ENCODE measurements around the gene ITIH3.

Gene ITIH3

DNA sequence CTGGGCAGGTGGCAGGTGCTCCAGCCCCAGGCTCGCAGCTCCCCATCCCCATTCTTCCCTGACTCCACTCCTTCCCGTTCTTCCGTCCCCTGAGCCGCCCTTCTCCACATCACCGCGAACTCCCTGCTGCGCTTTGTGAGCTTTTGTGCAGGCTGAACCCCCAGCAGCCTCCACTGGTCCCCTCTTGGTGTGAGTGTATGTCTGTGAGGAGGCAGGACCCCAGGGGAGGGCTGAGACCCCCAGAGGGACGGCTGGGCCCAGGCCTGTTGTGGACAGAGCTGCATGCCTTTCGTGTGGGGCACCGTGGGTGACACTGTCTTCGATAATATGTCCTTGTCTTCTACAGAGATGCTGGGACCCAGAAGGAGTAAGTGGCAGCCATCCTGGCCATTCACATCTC lies 7.3 kb upstream of the ITIH3 start:
- Mint-ChIP-seq H3K4me1 (ENCODE audit: low read depth) (no peaks in the 10 kb centered on the region), H3K36me3 (ENCODE audit: low read depth) (no peaks in the 10 kb centered on the region), H3K9me3 (no peaks in the 10 kb centered on the region), H3K4me3 (no peak overlapping the region), H3K27ac (no peak overlapping the region), H3K27me3 (ENCODE audit: low read depth) (peaks cover 5% of the 10 kb centered on the region)

DNA sequence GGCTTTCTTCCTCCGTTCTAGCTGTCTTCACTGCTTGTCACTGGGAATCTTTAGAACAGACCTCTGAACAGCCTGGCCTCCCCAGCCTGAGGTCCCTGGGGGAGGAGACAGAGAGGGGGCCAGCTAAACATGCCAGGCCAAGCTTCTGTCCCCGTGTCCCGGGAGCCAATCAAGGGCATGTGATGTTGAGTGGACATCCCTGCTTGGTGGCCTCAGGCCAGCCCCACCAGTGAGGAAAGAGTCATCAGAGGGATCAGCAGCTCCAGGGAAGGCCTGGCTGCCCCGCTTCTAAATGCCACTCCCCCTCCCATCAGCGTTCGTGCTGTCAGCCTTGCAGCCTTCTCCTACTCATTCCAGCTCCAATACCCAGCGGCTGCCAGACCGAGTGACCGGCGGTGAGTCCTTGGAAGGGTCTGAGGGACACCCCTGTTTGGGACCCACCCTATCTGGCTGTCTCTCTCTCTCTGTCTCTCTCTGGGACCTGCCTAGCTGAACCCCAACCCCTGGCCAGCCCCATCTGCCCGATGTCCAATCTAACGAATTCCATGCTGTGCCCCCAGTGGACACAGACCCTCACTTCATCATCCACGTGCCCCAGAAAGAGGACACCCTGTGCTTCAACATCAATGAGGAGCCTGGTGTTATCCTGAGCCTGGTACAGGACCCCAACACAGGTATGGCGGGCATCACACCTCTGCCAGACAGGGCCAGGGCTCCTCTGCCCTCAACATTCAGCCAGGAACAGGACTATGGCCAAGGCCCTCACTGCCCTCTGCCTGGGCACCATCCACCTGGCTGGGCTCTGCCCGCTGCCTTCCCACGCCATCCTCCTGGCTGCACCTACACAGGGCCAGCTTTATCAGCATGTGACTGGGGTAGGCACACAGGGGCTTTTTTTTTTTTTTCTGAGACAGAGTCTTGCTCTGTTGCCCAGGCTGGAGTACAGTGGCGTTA lies 6.6 kb upstream of the ITIH3 start:
- Mint-ChIP-seq H3K4me1 (ENCODE audit: low read depth) (no peaks in the 10 kb centered on the region), H3K27ac (no peak overlapping the region), H3K9me3 (no peaks in the 10 kb centered on the region), H3K4me3 (no peak overlapping the region), H3K27me3 (ENCODE audit: low read depth) (peaks cover 5% of the 10 kb centered on the region), H3K36me3 (ENCODE audit: low read depth) (no peaks in the 10 kb centered on the region)

DNA sequence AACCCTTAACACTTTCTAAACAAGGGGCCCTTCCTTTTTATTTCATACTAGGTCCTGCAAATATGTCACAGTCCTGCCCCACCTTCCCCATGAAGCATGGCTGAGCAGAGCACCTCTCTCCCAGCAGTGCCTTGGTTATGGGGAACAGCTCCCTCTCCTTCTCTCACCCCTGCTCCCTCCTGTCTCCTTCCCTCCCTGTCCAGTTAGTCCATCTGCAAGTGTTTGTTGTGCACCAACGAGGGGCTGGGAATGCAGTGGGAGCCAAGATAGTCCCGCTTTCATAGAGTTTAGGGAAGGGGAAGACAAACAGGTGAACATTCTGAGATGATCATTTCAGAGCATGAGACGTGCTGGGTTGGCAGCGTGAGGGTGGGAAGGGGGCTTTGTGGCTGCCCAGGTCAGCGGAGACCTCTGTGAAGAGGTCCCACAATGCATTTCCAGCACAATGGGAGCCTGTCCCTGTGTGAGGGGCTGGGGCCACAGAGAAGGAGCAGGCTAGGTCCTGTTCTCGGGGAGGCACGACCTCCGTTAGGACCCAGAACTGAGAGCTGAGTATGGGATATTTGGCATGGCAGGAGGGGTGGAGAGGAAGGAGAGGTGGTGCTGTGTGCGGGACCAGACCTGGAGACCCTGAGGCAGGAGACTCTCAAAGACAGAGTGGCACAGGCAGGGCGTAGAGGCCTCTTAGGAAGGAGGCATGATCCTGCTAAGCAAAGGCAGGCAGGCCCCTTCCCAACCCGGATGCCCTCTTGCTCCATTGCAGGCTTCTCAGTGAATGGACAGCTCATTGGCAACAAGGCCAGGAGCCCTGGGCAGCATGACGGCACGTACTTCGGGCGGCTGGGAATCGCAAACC lies 5.5 kb upstream of the ITIH3 start:
- no peak overlapping the region for H3K27ac Mint-ChIP-seq
- no peaks in the 10 kb centered on the region for H3K4me1 Mint-ChIP-seq (ENCODE audit: low read depth)
- no peaks in the 10 kb centered on the region for H3K9me3 Mint-ChIP-seq
- H3K4me3 Mint-ChIP-seq = no peak overlapping the region
- no peaks in the 10 kb centered on the region for H3K36me3 Mint-ChIP-seq (ENCODE audit: low read depth)
- H3K27me3 Mint-ChIP-seq (ENCODE audit: low read depth) = no peaks in the 10 kb centered on the region

DNA sequence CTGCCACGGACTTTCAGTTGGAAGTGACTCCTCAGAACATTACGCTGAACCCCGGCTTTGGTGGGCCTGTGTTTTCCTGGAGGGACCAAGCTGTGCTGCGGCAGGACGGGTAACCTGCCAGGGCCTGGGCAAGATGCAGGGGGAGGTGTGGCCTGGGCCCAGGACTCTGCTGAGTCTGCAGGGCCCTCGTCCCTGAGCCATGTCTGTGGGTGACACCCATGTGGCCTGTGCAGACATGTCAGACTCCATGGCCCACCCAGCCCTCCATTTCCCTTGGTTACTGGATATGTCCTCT lies 4.9 kb upstream of the ITIH3 start:
- Mint-ChIP-seq H3K36me3 (ENCODE audit: low read depth) (no peaks in the 10 kb centered on the region), H3K4me1 (ENCODE audit: low read depth) (no peaks in the 10 kb centered on the region), H3K27ac (no peak overlapping the region), H3K4me3 (no peak overlapping the region), H3K9me3 (no peaks in the 10 kb centered on the region), H3K27me3 (ENCODE audit: low read depth) (no peaks in the 10 kb centered on the region)

DNA sequence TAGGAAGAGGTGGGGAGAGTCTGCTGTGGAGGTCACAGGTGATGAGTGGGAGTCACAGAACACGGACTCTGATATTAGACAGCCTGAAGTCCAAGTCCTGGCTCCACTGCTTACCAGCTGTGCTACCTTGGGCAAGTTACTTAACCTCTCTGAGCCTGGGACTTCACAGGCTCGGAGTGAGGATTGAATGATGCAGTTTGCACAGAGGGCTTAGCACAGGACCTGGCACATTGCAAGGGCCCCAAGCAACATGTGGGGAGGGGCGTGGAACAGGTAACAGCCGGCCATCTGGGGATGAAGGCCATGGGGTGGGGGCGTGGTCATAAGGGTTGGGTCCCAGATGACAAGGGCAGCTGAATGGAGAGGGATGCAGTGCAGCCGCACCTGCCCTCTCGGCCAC lies 4.3 kb upstream of the ITIH3 start:
- no peaks in the 10 kb centered on the region for H3K27me3 Mint-ChIP-seq (ENCODE audit: low read depth)
- no peak overlapping the region for H3K4me3 Mint-ChIP-seq
- no peaks in the 10 kb centered on the region for H3K9me3 Mint-ChIP-seq
- H3K27ac Mint-ChIP-seq = no peak overlapping the region
- H3K36me3 Mint-ChIP-seq (ENCODE audit: low read depth) = no peaks in the 10 kb centered on the region
- no peaks in the 10 kb centered on the region for H3K4me1 Mint-ChIP-seq (ENCODE audit: low read depth)

DNA sequence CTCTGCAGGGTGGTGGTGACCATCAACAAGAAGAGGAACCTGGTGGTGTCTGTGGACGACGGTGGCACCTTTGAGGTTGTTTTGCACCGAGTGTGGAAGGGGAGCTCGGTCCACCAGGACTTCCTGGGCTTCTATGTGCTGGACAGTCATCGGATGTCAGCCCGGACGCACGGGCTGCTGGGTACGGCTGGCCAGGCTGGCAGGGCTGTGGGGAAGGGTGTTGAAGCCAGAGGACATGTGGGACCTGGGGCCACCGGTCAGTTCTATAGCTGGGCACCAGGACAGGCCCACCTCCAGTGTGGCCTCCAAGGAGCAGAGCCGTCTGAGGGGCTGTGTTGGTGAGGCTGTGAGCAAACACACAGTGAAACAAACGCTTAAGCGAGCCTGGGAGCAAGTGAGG lies 3.9 kb upstream of the ITIH3 start:
- H3K9me3 Mint-ChIP-seq = no peaks in the 10 kb centered on the region
- no peaks in the 10 kb centered on the region for H3K36me3 Mint-ChIP-seq (ENCODE audit: low read depth)
- H3K4me3 Mint-ChIP-seq = no peak overlapping the region
- H3K27me3 Mint-ChIP-seq (ENCODE audit: low read depth) = no peaks in the 10 kb centered on the region
- no peaks in the 10 kb centered on the region for H3K4me1 Mint-ChIP-seq (ENCODE audit: low read depth)
- no peak overlapping the region for H3K27ac Mint-ChIP-seq

DNA sequence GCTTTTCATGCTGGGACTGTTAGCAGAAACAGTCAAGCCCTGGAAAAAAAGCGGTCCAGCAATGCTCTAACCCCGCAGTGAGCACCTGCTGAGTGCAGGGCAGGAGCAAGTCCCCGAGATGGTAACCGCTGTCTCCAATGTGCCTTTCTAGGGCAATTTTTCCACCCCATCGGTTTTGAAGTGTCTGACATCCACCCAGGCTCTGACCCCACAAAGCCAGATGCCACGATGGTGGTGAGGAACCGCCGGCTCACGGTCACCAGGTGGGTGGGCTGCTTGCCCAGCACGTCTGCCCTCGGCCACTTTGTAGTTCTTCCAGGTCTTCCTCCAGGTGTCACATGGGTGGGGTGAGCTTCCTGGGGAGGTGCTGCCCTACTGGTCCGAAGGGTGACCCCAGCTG lies 3.2 kb upstream of the ITIH3 start:
- no peaks in the 10 kb centered on the region for H3K27me3 Mint-ChIP-seq (ENCODE audit: low read depth)
- no peaks in the 10 kb centered on the region for H3K36me3 Mint-ChIP-seq (ENCODE audit: low read depth)
- no peaks in the 10 kb centered on the region for H3K4me1 Mint-ChIP-seq (ENCODE audit: low read depth)
- H3K27ac Mint-ChIP-seq = no peak overlapping the region
- H3K9me3 Mint-ChIP-seq = no peaks in the 10 kb centered on the region
- no peak overlapping the region for H3K4me3 Mint-ChIP-seq

DNA sequence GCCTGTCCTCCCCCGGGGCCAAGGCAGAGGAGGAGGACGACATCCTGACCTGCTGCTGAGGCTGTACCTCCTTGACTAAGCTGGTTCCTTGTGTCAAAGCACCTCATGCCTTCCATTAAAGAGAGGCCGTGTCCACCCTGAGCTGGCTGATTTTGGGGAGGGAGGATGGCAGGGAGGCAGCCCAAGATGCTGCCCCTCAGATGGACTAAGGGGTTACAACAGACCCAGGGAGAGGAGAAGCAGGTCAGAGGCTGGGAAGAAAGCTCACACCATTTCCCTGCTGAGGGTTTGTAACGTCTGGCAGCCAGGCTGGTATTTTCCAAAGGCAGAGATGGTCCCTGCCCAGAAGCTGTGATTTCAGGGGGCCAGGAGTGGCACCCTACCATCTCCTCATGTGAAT lies 2.7 kb upstream of the ITIH3 start:
- Mint-ChIP-seq H3K36me3 (ENCODE audit: low read depth) (no peaks in the 10 kb centered on the region), H3K27ac (no peak overlapping the region), H3K27me3 (ENCODE audit: low read depth) (no peaks in the 10 kb centered on the region), H3K4me3 (no peak overlapping the region), H3K4me1 (ENCODE audit: low read depth) (no peaks in the 10 kb centered on the region), H3K9me3 (no peaks in the 10 kb centered on the region)

DNA sequence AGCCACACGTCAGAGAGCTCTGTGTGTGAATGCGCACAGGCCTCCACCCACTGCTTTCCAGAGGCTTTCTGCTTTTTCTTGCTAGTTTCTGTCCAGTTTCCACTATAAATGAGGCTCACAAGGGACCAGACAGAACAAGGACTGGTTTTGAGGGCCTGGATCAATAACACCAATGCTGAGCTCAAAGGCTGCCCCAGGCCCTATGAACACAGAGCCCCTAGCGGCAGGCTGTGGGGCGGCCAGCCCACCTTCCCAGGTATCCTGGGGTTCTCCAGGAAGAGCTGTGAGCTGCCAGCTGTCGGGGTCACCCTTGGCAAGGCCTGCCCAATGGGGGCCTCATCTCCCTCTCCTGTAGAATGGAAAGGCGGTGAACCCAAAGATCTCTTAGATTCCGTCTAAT lies 2.2 kb upstream of the ITIH3 start:
- Mint-ChIP-seq H3K4me1 (ENCODE audit: low read depth) (no peaks in the 10 kb centered on the region), H3K27me3 (ENCODE audit: low read depth) (no peaks in the 10 kb centered on the region), H3K36me3 (ENCODE audit: low read depth) (no peaks in the 10 kb centered on the region), H3K4me3 (no peak overlapping the region), H3K9me3 (no peaks in the 10 kb centered on the region), H3K27ac (no peak overlapping the region)

DNA sequence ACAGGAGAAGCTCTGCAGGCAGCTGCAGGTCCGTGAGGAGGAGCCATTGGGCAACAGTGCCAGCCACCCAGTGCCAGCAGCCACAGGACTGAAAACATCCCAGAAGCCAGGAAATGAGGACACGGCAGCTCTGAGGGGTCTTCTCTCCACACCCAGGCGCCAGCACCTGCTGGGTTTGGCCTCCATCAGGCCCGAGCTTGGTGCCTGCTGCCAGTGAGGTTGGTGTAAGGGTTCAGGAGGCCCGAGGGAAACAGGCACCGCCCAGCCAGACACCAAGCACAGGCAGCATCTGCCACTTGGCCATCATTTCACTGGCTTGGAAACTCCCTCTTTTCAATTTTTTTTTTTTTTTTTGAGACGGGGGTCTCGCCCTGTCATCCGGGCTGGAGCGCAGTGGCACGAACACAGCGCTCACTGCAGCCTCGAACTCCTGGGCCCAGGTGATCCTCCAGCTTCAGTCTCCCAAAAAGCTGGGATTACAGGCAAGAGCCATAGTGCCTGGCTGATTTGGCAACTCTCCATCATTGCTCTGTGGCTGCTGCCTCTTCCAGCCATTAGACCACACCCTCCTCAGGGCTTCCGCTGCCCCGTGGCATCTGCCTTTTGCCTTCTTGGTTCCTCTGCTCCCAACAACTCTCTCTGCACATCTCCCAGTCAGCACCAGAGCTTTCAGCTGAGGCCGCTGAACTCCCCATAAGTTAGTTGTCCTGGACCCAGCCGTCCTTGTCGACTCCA lies 1.5 kb upstream of the ITIH3 start:
- H3K4me3 Mint-ChIP-seq = no peak overlapping the region
- no peak overlapping the region for H3K27ac Mint-ChIP-seq
- no peaks in the 10 kb centered on the region for H3K9me3 Mint-ChIP-seq
- H3K27me3 Mint-ChIP-seq (ENCODE audit: low read depth) = no peaks in the 10 kb centered on the region
- no peaks in the 10 kb centered on the region for H3K36me3 Mint-ChIP-seq (ENCODE audit: low read depth)
- H3K4me1 Mint-ChIP-seq (ENCODE audit: low read depth) = no peaks in the 10 kb centered on the region

DNA sequence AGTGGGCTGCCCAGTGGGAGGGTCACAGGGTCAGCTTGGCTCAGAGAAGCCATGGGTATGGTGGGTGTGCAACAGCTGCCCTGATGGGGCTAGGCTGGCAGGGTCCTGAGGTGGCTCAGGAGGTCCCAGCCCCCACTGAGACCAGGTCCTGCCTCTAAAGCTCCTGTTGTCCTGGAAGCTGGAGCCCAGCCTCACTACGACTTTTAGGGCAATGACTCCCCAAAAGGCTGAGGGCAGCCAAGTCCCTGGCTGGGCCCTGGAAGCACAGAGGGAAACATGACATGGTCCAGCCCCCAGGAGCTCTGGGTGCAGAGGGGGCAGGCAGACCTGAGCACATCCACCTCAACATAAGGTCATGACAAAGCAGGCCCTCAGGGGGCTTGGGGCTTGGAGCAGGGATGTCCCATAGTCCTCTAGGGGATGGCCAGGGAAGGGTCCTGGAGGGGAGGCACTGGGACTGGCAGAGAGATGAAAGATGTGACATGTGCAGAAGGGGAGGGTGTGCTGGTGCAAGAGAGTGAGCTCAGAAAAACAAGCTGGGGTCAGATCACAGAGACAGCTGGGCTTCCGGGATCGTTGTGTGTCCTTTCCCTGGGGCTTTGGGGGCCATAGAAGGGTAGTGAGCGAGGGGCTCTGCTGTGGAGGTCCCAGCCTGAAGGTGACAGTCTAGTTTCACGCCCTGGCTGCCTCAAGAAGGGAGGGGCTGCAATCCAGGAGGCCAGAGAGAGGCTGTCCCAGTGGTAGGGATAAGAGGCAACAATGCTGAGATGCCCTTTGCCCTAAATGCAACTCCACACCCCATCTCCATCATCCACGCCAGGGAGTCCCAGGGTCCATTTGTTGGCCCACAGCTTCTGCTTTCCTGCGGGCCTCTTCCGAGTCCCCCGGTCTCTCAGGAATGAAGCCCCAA lies 639 bp upstream of the ITIH3 start:
- Mint-ChIP-seq H3K9me3 (no peaks in the 10 kb centered on the region), H3K27ac (no peak overlapping the region), H3K4me1 (ENCODE audit: low read depth) (no peaks in the 10 kb centered on the region), H3K4me3 (no peak overlapping the region), H3K27me3 (ENCODE audit: low read depth) (no peaks in the 10 kb centered on the region), H3K36me3 (ENCODE audit: low read depth) (no peaks in the 10 kb centered on the region)

DNA sequence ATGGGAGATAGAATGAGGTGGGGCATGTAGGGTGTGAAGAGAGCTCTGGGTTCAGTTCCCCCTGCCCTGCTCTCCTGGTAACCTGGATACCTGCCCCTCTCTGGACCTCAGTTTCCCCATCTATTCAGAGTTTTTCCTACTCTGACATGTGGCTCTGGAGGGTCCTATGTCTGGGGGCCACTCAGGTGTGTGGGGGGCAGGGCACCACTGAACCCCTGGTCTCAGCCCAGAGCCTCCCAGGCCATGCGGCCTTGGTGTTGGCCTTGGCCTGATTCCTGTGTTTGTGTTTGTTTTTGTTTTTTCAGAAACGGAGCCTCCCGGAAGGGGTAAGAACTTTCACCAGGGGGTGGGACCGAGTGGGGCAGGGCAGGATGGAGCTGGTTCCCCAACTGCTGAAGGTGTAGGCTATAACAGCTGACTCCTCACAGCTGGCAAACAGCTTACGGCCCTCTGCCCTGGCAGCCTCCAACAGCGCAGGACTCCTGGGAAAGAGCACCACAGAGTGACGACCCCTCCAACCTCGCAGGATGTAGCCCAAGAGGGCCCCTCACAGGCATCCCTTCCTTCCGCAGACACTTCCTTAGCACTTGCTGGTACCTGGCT lies 803 bp downstream of the ITIH3 start:
- no peaks in the 10 kb centered on the region for H3K27me3 Mint-ChIP-seq (ENCODE audit: low read depth)
- H3K4me3 Mint-ChIP-seq = no peak overlapping the region
- no peaks in the 10 kb centered on the region for H3K36me3 Mint-ChIP-seq (ENCODE audit: low read depth)

DNA sequence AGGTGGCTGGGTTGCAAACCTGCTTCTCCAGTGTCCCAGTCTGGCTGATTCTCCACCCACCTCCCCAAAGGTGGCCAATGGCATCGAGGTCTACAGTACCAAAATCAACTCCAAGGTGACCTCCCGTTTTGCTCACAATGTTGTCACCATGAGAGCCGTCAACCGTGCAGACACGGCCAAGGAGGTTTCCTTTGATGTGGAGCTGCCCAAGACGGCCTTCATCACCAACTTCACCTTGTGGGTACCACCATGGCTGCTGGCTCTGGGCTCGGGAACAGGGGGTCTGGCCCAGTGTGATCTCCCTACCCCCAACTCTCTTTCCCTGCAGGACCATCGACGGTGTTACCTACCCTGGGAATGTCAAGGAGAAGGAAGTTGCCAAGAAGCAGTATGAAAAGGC lies 1.8 kb downstream of the ITIH3 start:
- no peaks in the 10 kb centered on the region for H3K4me1 Mint-ChIP-seq (ENCODE audit: low read depth)
- no peak overlapping the region for H3K4me3 Mint-ChIP-seq
- H3K36me3 Mint-ChIP-seq (ENCODE audit: low read depth) = no peaks in the 10 kb centered on the region
- H3K27ac Mint-ChIP-seq = no peak overlapping the region
- no peaks in the 10 kb centered on the region for H3K27me3 Mint-ChIP-seq (ENCODE audit: low read depth)
- H3K9me3 Mint-ChIP-seq = no peaks in the 10 kb centered on the region

More for the DNA sequence above, 803 bp downstream of the ITIH3 start:
- no peak overlapping the region for H3K27ac Mint-ChIP-seq
- no peaks in the 10 kb centered on the region for H3K4me1 Mint-ChIP-seq (ENCODE audit: low read depth)
- H3K9me3 Mint-ChIP-seq = no peaks in the 10 kb centered on the region

Data from T-helper 1 cell treated with Interleukin-12 subunit alpha and Interleukin-12 subunit beta and Interleukin-4 antibody, amounts not matched to agents 30 μg/mL and 1 μg/mL, for 36 hours (primary cell).